Brain microvascular endothelial cell (primary cell): ENCODE results near the gene XK.

ENCODE experiments used
- DNase-seq: peaks from one replicate; pipeline ENCODE4 v3.0.0-alpha.2; 2020
- H3K27ac ChIP-seq: fragments of 250-450 bp; sonication (Bioruptor Pico); 2 replicates; pipeline ENCODE4 v1.5.1; 2020; ENCODE audit warnings: mild to moderate bottlenecking, moderate library complexity
- H3K27me3 ChIP-seq: fragments of 250-450 bp; sonication (Bioruptor Pico); replicated peaks from 2 replicates; pipeline ENCODE4 v1.5.1; 2020; ENCODE audit warnings: mild to moderate bottlenecking
- H3K36me3 ChIP-seq: fragments of 250-450 bp; sonication (Bioruptor Pico); replicated peaks from 2 replicates; pipeline ENCODE4 v1.5.1; 2020; ENCODE audit warnings: mild to moderate bottlenecking
- H3K4me3 ChIP-seq: 2 replicates; pipeline ENCODE4 v1.5.1; 2011; ENCODE audit warnings: low read depth, mild to moderate bottlenecking, control low read depth, low read length, moderate library complexity
- in situ Hi-C: cut with HindIII; loops from 2 replicates; pipeline ENCODE4 v1.10.0; 2017; ENCODE audit warnings: low sequenced_read_pairs, low pct_ligation_motif_present
- TF ChIP-seq, protein P1 (sequence below): IDR thresholded peaks from 2 replicates; pipeline ENCODE4 v1.5.1; 2011; ENCODE audit warnings: low read depth, mild to moderate bottlenecking, moderate library complexity, low read length, control low read depth, inconsistent platforms; ENCODE audit errors: missing control alignments

The XK gene

GRCh38 chrX:37659047-37659446 is 26.5 kb upstream of the XK start:
- Histone ChIP-seq H3K36me3 (no peaks in the 10 kb centered on the region), H3K4me3 (no peak overlapping the region), H3K27ac (no peak overlapping the region), H3K27me3 (no peaks in the 10 kb centered on the region)
- in situ Hi-C loops: no loop called here
- TF ChIP-seq, protein P1, sequence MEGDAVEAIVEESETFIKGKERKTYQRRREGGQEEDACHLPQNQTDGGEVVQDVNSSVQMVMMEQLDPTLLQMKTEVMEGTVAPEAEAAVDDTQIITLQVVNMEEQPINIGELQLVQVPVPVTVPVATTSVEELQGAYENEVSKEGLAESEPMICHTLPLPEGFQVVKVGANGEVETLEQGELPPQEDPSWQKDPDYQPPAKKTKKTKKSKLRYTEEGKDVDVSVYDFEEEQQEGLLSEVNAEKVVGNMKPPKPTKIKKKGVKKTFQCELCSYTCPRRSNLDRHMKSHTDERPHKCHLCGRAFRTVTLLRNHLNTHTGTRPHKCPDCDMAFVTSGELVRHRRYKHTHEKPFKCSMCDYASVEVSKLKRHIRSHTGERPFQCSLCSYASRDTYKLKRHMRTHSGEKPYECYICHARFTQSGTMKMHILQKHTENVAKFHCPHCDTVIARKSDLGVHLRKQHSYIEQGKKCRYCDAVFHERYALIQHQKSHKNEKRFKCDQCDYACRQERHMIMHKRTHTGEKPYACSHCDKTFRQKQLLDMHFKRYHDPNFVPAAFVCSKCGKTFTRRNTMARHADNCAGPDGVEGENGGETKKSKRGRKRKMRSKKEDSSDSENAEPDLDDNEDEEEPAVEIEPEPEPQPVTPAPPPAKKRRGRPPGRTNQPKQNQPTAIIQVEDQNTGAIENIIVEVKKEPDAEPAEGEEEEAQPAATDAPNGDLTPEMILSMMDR: no peak
- no peak for DNase-seq

- in situ Hi-C loops: no loop called here
- Histone ChIP-seq H3K36me3 (no peaks in the 10 kb centered on the region), H3K27me3 (no peaks in the 10 kb centered on the region), H3K4me3 (no peak overlapping the region), H3K27ac (no peak overlapping the region)
- no peak for DNase-seq
- TF ChIP-seq, protein P1: no peak
Observed at GRCh38 chrX:37662181-37662580, 23.4 kb upstream of the XK start.

DNA sequence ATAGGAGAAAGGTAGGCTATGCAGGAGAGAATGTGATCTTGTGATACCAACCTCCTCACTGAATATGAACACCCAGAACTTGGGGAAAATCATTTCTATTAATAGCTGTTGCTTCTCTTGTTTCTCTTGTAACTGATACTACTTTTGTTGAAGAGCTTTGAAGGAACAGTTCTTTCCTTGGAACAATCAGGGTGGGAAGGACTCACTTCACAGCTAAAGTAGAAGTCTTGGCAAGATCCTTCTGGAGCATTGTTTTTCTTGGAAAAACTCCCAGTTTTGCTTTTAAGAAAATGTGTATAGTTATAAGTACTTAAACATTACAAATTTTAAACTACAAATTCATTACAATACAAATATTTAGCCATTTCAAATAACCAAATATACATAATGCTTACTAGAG is 19.1 kb upstream of the XK start:
- TF ChIP-seq, protein P1: no peak
- DNase-seq: no peak
- in situ Hi-C loops: no loop called here

DNA sequence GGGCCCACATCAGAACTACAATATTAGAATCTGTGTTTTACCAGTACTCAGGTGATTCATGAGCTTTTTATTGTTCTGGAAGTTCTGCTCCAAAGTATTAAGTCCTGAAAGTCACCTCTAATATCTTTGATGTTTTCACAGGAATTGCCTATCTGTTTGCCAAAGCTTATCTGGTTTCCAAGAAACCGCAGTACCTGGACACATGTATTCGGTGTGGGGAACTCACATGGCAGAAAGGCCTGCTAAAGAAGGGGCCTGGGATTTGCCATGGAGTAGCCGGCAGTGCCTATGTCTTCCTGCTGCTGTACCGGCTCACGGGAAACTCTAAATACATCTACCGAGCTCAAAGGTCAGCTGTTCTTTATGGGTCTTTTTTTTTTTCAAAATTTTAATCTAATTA is 18.4 kb upstream of the XK start:
- TF ChIP-seq, protein P1: no peak
- Histone ChIP-seq H3K27ac (no peak overlapping the region), H3K4me3 (no peak overlapping the region), H3K27me3 (no peaks in the 10 kb centered on the region), H3K36me3 (no peaks in the 10 kb centered on the region)
- in situ Hi-C loops: no loop called here
- no peak for DNase-seq

More for the DNA sequence above, 19.1 kb upstream of the XK start:
- no peaks in the 10 kb centered on the region for H3K27me3 ChIP-seq
- H3K4me3 ChIP-seq: no peak overlapping the region
- H3K27ac ChIP-seq: no peak overlapping the region
- no peaks in the 10 kb centered on the region for H3K36me3 ChIP-seq

DNA sequence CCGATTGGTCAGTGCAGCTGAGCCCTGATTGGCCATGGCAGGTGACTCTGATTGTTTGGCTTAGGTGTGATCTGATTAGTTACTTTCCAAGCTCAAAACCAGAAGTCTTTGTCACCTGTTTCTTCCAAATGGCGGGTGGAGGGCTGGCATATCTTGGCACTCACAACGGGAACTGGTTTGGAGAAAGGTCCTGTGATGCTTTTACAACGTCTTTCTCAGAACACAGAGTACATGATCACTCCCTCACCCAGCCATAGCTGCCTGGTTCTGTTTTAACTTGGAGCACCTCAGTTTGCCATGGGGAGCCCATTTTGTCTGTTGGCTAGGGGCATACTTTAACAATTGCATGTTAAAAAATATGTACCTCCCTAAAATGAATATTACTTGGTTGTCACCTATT is 13.0 kb upstream of the XK start:
- H3K27ac ChIP-seq: no peak overlapping the region
- H3K27me3 ChIP-seq: no peaks in the 10 kb centered on the region
- no peak overlapping the region for H3K4me3 ChIP-seq
- TF ChIP-seq, protein P1: no peak
- H3K36me3 ChIP-seq: no peaks in the 10 kb centered on the region
- in situ Hi-C loops: no loop called here
- no peak for DNase-seq

GRCh38 chrX:37676811-37677210 is 8.8 kb upstream of the XK start:
- H3K27ac ChIP-seq: no peak overlapping the region
- no peaks in the 10 kb centered on the region for H3K27me3 ChIP-seq
- DNase-seq: no peak
- no peaks in the 10 kb centered on the region for H3K36me3 ChIP-seq
- no peak overlapping the region for H3K4me3 ChIP-seq
- in situ Hi-C loops: no loop called here
- TF ChIP-seq, protein P1: no peak
